Stomach (tissue), 4 donors: ENCODE data around the gene RDH16.
"Not testable (repeated sequence)": the region's sequence is repeated elsewhere in the genome, so short reads cannot be mapped to it uniquely, and the experiment has no call there.

Experiments used
- EP300 ChIP-seq: sonication (generic); formaldehyde crosslinking; IDR thresholded peaks from one replicate; pipeline ENCODE4 v1.6.1; 2017; ENCODE audit warnings: antibody characterized with exemption
- TF ChIP-seq, protein P1 (sequence below), 7 experiments: fragments of 450-650 bp in 4 of 7; fragments of 200-600 bp in 3 of 7; sonication (generic) in 3 of 7; IDR thresholded peaks; one replicate each; pipeline ENCODE4 v1.5.1; 2016 to 2019; ENCODE audit warnings: antibody characterized with exemption in 7 of 7, control low read depth in 2 of 7, mild to moderate bottlenecking in 1 of 7

GRCh38 chr12:56982578-56983236 is 25.3 kb upstream of the RDH16 start:
- TF ChIP-seq EP300: not testable (repeated sequence)
- TF ChIP-seq, protein P1, sequence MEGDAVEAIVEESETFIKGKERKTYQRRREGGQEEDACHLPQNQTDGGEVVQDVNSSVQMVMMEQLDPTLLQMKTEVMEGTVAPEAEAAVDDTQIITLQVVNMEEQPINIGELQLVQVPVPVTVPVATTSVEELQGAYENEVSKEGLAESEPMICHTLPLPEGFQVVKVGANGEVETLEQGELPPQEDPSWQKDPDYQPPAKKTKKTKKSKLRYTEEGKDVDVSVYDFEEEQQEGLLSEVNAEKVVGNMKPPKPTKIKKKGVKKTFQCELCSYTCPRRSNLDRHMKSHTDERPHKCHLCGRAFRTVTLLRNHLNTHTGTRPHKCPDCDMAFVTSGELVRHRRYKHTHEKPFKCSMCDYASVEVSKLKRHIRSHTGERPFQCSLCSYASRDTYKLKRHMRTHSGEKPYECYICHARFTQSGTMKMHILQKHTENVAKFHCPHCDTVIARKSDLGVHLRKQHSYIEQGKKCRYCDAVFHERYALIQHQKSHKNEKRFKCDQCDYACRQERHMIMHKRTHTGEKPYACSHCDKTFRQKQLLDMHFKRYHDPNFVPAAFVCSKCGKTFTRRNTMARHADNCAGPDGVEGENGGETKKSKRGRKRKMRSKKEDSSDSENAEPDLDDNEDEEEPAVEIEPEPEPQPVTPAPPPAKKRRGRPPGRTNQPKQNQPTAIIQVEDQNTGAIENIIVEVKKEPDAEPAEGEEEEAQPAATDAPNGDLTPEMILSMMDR (IDR thresholded peaks at IDR 0.05): not testable (repeated sequence)
